DOHH2 (cell line): Measurements from ENCODE around the gene SH2D4B.
"Not testable (repeated sequence)": the region's sequence is repeated elsewhere in the genome, so short reads cannot be mapped to it uniquely, and the experiment has no call there.

ENCODE experiments used
- H3F3A ChIP-seq: fragments of 200-600 bp; sonication (generic), shearing (Covaris generic); 2 replicates; pipeline ENCODE4 v1.6.0; 2016; ENCODE audit warnings: antibody characterized with exemption, mild to moderate bottlenecking; ENCODE audit not compliant: control insufficient read depth, insufficient read depth
- H3K27ac ChIP-seq: fragments of 200-600 bp; sonication (generic); 2 replicates; pipeline ENCODE4 v1.5.1; 2014; ENCODE audit warnings: low read depth, mild to moderate bottlenecking, low read length, moderate library complexity
- H3K27me3 ChIP-seq: fragments of 200-600 bp; sonication (generic); 2 replicates; pipeline ENCODE4 v1.6.1; 2014; ENCODE audit warnings: mild to moderate bottlenecking, low read length, mixed read lengths; ENCODE audit not compliant: control insufficient read depth
- H3K36me3 ChIP-seq: fragments of 200-600 bp; sonication (generic); 2 replicates; pipeline ENCODE4 v1.6.1; 2014; ENCODE audit warnings: mild to moderate bottlenecking, low read length, moderate library complexity, mixed read lengths; ENCODE audit not compliant: control insufficient read depth
- H3K4me1 ChIP-seq: fragments of 200-600 bp; sonication (generic); 2 replicates; pipeline ENCODE4 v1.6.1; 2014; ENCODE audit warnings: mild to moderate bottlenecking, low read length, mixed read lengths; ENCODE audit not compliant: control insufficient read depth
- H3K4me2 ChIP-seq: fragments of 200-600 bp; sonication (generic); 2 replicates; pipeline ENCODE4 v1.6.0; 2014; ENCODE audit warnings: mild to moderate bottlenecking, low read length, moderate library complexity
- H3K4me3 ChIP-seq: fragments of 200-600 bp; sonication (generic); 2 replicates; pipeline ENCODE4 v1.5.1; 2014; ENCODE audit warnings: mild to moderate bottlenecking, low read length, mixed read lengths
- H3K79me2 ChIP-seq: fragments of 200-600 bp; sonication (generic); 2 replicates; pipeline ENCODE4 v1.6.1; 2014; ENCODE audit warnings: mild to moderate bottlenecking, low read length, mixed read lengths; ENCODE audit not compliant: control insufficient read depth
- H3K9me2 ChIP-seq: fragments of 200-600 bp; sonication (generic); replicated peaks from 2 replicates; pipeline ENCODE4 v1.6.1; 2014; ENCODE audit warnings: mild to moderate bottlenecking, low read length, mixed read lengths; ENCODE audit not compliant: control insufficient read depth
- H3K9me3 ChIP-seq: fragments of 200-600 bp; sonication (generic); 2 replicates; pipeline ENCODE4 v1.6.1; 2014; ENCODE audit warnings: antibody characterized with exemption, low read length, mixed read lengths; ENCODE audit not compliant: control insufficient read depth, insufficient read depth
- H4K20me1 ChIP-seq: fragments of 200-600 bp; sonication (generic); 2 replicates; pipeline ENCODE4 v1.6.0; 2014; ENCODE audit warnings: low read depth, mild to moderate bottlenecking, antibody characterized with exemption, low read length, moderate library complexity; ENCODE audit not compliant: control insufficient read depth, insufficient read depth
- EZH2phosphoT487 ChIP-seq: fragments of 200-600 bp; sonication (generic); IDR thresholded peaks from 2 replicates; pipeline ENCODE4 v1.6.1; 2017; ENCODE audit warnings: borderline replicate concordance, mild to moderate bottlenecking, antibody characterized with exemption, low read length, moderate library complexity, mixed read lengths
- TF ChIP-seq, protein P1 (sequence below): fragments of 200-600 bp; sonication (generic); IDR thresholded peaks from one replicate; pipeline ENCODE4 v1.5.1; 2014; ENCODE audit warnings: antibody characterized with exemption, mild to moderate bottlenecking, low read depth, low read length; ENCODE audit not compliant: poor library complexity, severe bottlenecking

Gene SH2D4B

GRCh38 chr10:80542652-80543318 is 5.1 kb downstream of the SH2D4B start:
- H3K4me2 ChIP-seq, result no peak overlapping the region
- TF ChIP-seq EZH2phosphoT487, result no peak
- TF ChIP-seq, protein P1, sequence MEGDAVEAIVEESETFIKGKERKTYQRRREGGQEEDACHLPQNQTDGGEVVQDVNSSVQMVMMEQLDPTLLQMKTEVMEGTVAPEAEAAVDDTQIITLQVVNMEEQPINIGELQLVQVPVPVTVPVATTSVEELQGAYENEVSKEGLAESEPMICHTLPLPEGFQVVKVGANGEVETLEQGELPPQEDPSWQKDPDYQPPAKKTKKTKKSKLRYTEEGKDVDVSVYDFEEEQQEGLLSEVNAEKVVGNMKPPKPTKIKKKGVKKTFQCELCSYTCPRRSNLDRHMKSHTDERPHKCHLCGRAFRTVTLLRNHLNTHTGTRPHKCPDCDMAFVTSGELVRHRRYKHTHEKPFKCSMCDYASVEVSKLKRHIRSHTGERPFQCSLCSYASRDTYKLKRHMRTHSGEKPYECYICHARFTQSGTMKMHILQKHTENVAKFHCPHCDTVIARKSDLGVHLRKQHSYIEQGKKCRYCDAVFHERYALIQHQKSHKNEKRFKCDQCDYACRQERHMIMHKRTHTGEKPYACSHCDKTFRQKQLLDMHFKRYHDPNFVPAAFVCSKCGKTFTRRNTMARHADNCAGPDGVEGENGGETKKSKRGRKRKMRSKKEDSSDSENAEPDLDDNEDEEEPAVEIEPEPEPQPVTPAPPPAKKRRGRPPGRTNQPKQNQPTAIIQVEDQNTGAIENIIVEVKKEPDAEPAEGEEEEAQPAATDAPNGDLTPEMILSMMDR, result no peak
- no peaks in the 10 kb centered on the region for H3K9me2 ChIP-seq
- no peaks in the 10 kb centered on the region for H4K20me1 ChIP-seq
- H3F3A ChIP-seq, result no peaks in the 10 kb centered on the region
- peaks cover 30% of the 10 kb centered on the region for H3K4me1 ChIP-seq
- no peak overlapping the region for H3K4me3 ChIP-seq
- H3K9me3 ChIP-seq, result no peaks in the 10 kb centered on the region
- H3K79me2 ChIP-seq, result no peaks in the 10 kb centered on the region
- H3K36me3 ChIP-seq, result no peaks in the 10 kb centered on the region
- peaks cover 6% of the 10 kb centered on the region for H3K27me3 ChIP-seq
- H3K27ac ChIP-seq, result no peak overlapping the region

DNA sequence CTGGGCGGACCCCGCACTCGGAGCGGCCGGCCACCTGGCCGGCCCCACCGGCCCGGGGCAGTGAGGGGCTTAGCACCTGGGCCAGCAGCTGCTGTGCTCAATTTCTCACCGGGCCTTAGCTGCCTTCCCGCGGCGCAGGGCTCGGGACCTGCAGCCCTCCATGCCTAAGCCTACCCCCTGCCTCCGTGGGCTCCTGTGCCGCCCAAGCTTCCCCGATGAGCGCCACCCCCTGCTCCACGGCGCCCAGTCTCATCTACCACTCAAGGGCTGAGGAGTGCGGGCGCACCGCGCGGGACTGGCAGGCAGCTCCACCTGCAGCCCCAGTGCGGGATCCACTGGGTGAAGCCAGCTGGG is 5.6 kb downstream of the SH2D4B start:
- H3K27me3 ChIP-seq, H4K20me1 ChIP-seq, H3K9me3 ChIP-seq, H3K36me3 ChIP-seq, H3K79me2 ChIP-seq, H3K4me2 ChIP-seq, H3K4me3 ChIP-seq, H3F3A ChIP-seq, H3K27ac ChIP-seq, H3K9me2 ChIP-seq: not testable (repeated sequence)
- peaks cover 30% of the 10 kb centered on the region for H3K4me1 ChIP-seq

GRCh38 chr10:80544316-80544953 is 6.7 kb downstream of the SH2D4B start:
- H3K4me1 ChIP-seq, result peaks cover 27% of the 10 kb centered on the region
- H3K9me3 ChIP-seq, result no peaks in the 10 kb centered on the region
- H3K9me2 ChIP-seq, result no peaks in the 10 kb centered on the region
- H3K27ac ChIP-seq, result no peak overlapping the region
- H3K36me3 ChIP-seq, result no peaks in the 10 kb centered on the region
- peaks cover 6% of the 10 kb centered on the region for H3K27me3 ChIP-seq
- no peak overlapping the region for H3K4me2 ChIP-seq
- no peaks in the 10 kb centered on the region for H3F3A ChIP-seq
- TF ChIP-seq, protein P1, result no peak
- no peak for TF ChIP-seq EZH2phosphoT487
- H3K79me2 ChIP-seq, result no peaks in the 10 kb centered on the region
- no peak overlapping the region for H3K4me3 ChIP-seq
- no peaks in the 10 kb centered on the region for H4K20me1 ChIP-seq

DNA sequence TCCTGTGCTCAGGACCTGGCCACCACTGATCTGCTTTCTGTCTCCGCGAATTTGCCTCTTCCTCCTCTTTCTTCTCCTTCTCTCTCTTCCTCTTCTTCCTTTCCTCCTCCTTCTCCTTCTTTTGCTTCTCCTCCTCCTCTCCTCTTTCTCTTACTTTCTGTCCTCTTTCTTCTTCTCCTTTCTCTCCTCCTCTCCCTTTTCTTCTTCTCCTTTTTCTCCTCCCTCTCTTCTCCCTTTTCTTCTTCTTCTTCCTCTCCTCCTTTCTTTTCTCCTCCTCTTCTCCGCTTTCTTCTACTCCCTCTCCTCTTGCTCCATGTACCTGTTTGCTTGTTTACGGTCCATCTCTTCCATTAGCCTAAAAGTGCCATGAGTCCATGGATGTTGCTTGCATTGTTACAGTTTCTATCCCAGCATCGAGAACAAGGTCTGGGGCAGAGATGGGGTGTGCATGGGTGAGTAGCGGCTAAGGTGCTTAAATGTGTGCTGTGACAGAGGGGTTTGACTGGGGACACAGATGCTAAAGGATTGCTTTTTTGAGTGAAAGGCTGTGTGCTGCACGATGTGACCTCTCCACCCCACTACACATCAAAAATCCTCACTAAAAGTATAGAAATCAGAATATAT is 7.7 kb downstream of the SH2D4B start:
- Histone ChIP-seq H3F3A (no peaks in the 10 kb centered on the region), H3K36me3 (no peaks in the 10 kb centered on the region), H3K4me1 (peaks cover 18% of the 10 kb centered on the region), H3K4me2 (no peak overlapping the region), H4K20me1 (no peaks in the 10 kb centered on the region), H3K4me3 (no peak overlapping the region), H3K27me3 (peaks cover 6% of the 10 kb centered on the region), H3K9me2 (no peaks in the 10 kb centered on the region), H3K79me2 (no peaks in the 10 kb centered on the region), H3K27ac (no peak overlapping the region), H3K9me3 (no peaks in the 10 kb centered on the region)
- TF ChIP-seq EZH2phosphoT487, result no peak
- TF ChIP-seq, protein P1, result no peak
